GM12873 (cell line): Measurements from ENCODE around the gene SARM1.

Experiments
- TF ChIP-seq, protein P1 (sequence below): IDR thresholded peaks from 2 replicates; pipeline ENCODE4 v1.5.1; 2012; ENCODE audit warnings: low read depth, mild to moderate bottlenecking, moderate library complexity, low read length, control low read depth; ENCODE audit not compliant: insufficient read depth; ENCODE audit errors: missing control alignments

The SARM1 gene

DNA sequence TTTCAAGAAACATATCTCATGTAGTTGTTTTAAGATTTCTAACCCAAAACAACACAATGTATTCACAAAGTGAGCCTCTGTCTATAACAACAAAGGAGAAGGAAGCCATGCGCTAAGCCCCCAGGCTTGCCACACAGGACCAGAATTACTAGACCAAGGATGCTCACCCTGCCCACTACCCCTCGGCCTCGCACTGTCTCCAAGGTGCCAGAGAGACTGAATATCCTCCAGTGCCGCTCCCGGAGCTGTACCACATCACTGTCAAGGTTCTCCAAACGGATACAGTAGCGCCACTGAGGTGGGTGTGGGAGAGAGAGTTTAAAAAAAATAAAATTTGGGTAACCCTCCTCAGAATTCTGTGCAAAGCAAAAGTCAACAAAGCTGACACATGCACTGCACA is 21.2 kb upstream of the SARM1 start:
- TF ChIP-seq, protein P1, sequence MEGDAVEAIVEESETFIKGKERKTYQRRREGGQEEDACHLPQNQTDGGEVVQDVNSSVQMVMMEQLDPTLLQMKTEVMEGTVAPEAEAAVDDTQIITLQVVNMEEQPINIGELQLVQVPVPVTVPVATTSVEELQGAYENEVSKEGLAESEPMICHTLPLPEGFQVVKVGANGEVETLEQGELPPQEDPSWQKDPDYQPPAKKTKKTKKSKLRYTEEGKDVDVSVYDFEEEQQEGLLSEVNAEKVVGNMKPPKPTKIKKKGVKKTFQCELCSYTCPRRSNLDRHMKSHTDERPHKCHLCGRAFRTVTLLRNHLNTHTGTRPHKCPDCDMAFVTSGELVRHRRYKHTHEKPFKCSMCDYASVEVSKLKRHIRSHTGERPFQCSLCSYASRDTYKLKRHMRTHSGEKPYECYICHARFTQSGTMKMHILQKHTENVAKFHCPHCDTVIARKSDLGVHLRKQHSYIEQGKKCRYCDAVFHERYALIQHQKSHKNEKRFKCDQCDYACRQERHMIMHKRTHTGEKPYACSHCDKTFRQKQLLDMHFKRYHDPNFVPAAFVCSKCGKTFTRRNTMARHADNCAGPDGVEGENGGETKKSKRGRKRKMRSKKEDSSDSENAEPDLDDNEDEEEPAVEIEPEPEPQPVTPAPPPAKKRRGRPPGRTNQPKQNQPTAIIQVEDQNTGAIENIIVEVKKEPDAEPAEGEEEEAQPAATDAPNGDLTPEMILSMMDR = no peak

DNA sequence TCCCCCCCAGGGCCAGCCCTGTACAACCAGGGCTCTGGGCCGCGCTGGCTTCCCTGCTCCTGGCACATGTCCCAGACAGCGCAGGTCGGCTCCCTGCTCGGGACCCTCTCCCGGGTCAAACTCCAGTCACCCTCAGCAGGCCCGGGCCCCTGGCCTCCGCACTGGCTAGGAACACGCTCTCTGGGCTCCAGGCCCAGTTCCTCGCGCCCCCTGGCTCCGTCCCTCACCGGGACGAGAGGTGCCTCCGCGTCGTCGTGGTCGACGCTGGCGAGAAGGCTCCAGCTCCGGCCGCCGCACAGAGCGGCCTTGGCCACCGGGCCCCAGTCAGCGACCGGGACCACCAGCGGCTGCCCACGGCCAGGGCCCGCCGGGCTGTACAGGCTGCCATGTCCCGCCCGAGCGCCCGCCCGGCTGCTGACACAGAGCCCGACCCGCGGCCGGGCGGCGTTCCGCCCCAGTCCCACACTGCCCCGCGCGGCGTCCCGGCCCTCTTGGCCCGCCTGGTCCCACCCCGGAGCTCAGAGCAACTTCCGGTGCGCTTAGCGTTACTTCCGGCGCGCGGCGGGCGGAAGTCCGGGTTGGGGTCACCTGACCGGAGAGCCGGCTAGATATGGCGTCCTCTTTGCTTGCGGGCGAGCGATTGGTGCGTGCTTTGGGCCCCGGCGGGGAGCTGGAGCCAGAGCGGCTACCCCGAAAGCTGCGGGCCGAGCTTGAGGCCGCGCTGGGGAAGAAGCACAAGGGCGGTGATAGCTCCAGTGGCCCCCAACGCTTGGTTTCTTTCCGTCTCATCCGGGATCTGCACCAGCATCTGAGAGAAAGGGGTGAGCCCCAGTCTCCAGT is 14.2 kb upstream of the SARM1 start, which contains the start of gene POLDIP2:
POLDIP2 (minus strand) TSS at position 467 of the 840 bp plus-strand sequence; CDS start at position 388, 79 bp downstream.
- TF ChIP-seq, protein P1 = no peak

DNA sequence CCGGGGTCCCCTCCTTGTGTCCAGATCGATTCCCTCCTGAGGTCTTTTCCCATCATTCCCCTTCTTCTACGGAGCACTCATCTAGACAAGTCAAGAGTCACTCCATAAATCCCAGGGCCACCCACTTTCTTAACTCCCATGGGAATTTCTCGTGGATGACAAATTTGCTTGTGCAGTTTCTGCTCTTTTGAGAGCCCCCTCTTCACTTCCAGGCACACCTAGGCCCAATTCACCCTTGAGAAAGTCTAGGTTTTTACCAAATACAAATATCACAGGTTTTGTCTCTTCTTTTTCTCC is 13.6 kb upstream of the SARM1 start:
- TF ChIP-seq, protein P1 = no peak

DNA sequence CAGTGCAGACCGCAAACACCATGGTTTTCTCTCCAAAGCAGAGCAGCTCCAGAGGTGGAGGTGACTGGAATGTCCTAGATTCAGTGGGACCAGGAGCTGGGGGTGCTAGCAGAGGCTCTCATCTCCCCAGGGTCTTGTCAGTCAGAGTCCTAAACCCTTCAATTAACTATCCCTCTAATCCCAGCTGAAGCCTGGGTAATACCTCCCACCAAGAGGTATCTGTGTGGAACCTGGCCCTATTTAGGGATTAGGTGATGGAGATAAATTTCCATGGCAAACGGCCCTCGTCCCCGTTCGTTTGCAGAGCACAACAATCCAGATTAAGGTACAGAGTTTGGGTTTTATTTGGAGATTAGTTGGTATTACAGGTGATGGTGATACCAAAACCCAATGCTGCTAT is 8.3 kb upstream of the SARM1 start:
- TF ChIP-seq, protein P1 = no peak

DNA sequence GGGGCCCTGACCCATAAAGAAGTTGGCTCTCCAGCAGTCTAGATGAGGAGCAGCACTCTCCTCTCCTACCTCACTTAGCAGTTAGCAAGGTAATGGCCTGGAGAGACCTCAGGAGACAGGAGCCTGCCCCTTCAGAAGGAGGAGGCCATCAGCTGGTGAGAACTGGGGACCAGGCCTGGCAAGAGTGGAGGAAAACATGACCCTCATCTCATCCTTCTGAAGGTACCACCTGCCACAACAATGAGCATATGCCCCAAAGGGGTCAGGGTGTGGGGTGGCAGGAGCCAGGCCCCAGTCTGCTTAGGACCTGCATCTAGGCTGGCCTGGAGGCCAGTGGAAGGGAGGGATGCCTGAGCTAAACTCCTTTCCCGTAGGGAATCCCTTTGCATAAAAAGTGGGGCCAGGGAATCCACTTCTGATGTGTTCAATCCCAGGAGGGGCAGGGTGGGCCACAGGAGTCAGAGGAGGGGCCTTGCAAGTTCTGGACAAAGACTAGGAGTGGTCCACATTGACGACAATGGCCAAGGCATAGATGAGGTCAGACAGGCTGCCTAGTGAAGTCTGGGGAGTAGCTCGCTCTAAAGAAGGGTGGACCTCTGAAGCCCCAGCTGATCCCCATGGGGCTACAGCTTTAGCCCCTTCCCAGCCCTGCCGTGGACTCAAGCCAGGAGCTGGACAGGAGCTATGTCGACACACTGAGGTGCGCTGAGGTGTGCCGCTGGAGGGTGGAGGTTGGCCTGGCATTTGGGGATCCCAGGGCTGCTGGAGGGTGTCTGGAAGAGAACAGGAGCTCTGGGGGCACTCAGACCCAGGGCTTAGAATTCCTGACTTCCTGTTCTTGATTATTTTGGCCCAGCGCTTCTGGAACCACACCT is 7.5 kb upstream of the SARM1 start:
- TF ChIP-seq, protein P1 = no peak

DNA sequence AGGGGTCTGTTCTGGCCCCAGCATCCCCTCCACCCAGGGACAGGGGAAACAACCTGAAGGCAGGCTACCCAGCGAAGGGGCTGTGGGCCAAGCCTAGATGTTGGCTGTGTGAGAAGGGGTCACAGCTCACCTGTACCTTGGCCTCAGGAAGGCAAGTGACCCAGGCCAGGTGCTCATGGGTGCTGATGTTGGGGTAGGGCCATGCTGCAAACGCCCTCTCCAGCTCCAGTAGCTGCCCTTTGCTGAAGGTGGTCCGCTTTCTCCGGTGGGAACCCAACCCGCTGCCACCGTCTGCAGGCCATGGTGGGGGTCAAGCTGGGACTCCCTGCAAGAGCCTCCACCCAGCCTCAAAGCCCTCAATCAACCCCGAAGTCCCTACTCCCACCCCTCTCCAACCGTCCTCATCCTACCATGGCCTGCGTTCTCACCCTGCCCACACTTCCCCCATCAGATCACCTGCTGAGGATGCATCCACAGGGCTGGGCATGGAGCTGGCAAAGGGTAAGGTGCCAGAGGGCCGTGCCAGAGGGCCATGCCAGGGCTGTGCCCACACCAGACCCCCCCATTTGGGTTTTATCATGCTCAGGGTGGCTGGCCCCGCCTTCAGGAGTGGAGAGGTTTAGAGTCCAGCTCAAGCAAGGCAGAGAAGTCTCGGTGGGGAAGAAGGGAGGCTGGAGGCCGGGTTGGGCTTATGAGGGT is 6.7 kb upstream of the SARM1 start, which contains the start of gene SEBOX:
SEBOX (minus strand) TSS at position 535 of the 699 bp plus-strand sequence; CDS start at position 487, 48 bp downstream.
- TF ChIP-seq, protein P1 = no peak
